GM19372 (cell line): ENCODE measurements around the gene SUGCT.

Experiments used
- ATAC-seq: cut with Tn5 transposase; IDR thresholded peaks from one replicate; pipeline ENCODE4 v1.9.1; 2021; ENCODE audit warnings: mild to moderate bottlenecking, low read depth, moderate library complexity; ENCODE audit not compliant: unreplicated experiment

SUGCT gene

GRCh38 chr7:40880581-40880980 lies 745.8 kb downstream of the SUGCT start:
- no peak for ATAC-seq

GRCh38 chr7:40881405-40881926 lies 746.7 kb downstream of the SUGCT start:
- no peak for ATAC-seq

- ATAC-seq = no peak
These were observed 747.4 kb downstream of the SUGCT start for GRCh38 chr7:40882071-40882658.

- ATAC-seq = no peak
These were observed 749.0 kb downstream of the SUGCT start for GRCh38 chr7:40883826-40884225.

- no peak for ATAC-seq
These were observed 749.4 kb downstream of the SUGCT start for GRCh38 chr7:40884241-40884640.

- ATAC-seq = no peak
These were observed 750.7 kb downstream of the SUGCT start for GRCh38 chr7:40885503-40885902.

- ATAC-seq = no peak
These were observed 752.3 kb downstream of the SUGCT start for GRCh38 chr7:40887099-40887498.

- no peak for ATAC-seq
These were observed 753.7 kb downstream of the SUGCT start for GRCh38 chr7:40888499-40888898.

- no peak for ATAC-seq
These were observed 754.3 kb downstream of the SUGCT start for GRCh38 chr7:40889099-40889498.

GRCh38 chr7:40889539-40889938 lies 754.7 kb downstream of the SUGCT start:
- ATAC-seq = no peak

GRCh38 chr7:40890088-40890692 lies 755.4 kb downstream of the SUGCT start:
- ATAC-seq = no peak

- no peak for ATAC-seq
These were observed 756.4 kb downstream of the SUGCT start for GRCh38 chr7:40891232-40891631.

- ATAC-seq = no peak
These were observed 764.3 kb downstream of the SUGCT start for GRCh38 chr7:40899151-40899550.

- ATAC-seq = no peak
These were observed 765.1 kb downstream of the SUGCT start for GRCh38 chr7:40899636-40900507.

GRCh38 chr7:40903872-40904271 lies 769.1 kb downstream of the SUGCT start:
- ATAC-seq = no peak

- no peak for ATAC-seq
These were observed 772.5 kb downstream of the SUGCT start for GRCh38 chr7:40907286-40907685.

GRCh38 chr7:40909346-40909980 lies 774.7 kb downstream of the SUGCT start:
- ATAC-seq = no peak
